Activated B cell treated with CpG ODN at 0.5 μM for 24 hours (primary cell): ENCODE measurements around the gene CEP126. TPM values are rescaled to one million over a fixed set of nuclear protein-coding genes. Genes with fewer than 3 reads are reported as not detected.

Experiments used
- ATAC-seq: fragments of 200-7000 bp; cut with Tn5 transposase; one replicate; pipeline ENCODE4 v1.10.0; 2021; ENCODE audit warnings: low read depth, mild to moderate bottlenecking, moderate library complexity
- CTCF ChIA-PET: fragments of 350-600 bp; sonication (Branson Sonifier 250); formaldehyde crosslinking; loops from one replicate; lab custom pipeline; 2021; ENCODE audit warnings: antibody characterized with exemption; lab: Charles Lee
- POLR2A ChIA-PET: fragments of 350-600 bp; sonication (Branson Sonifier 250); formaldehyde crosslinking; loops from one replicate; lab custom pipeline; 2021; ENCODE audit warnings: antibody characterized with exemption; lab: Charles Lee
- DNase-seq: peaks from one replicate; pipeline ENCODE4 v3.0.0; 2022
- H3K27ac Mint-ChIP-seq: one replicate; pipeline ENCODE4 v1.8.0; 2020; ENCODE audit warnings: mixed read lengths
- H3K27me3 Mint-ChIP-seq: one replicate; pipeline ENCODE4 v1.8.0; 2021; ENCODE audit warnings: mixed read lengths
- H3K36me3 Mint-ChIP-seq: one replicate; pipeline ENCODE4 v1.8.0; 2021; ENCODE audit warnings: low read depth, mixed read lengths
- H3K4me1 Mint-ChIP-seq: one replicate; pipeline ENCODE4 v1.8.0; 2021; ENCODE audit warnings: mixed read lengths
- H3K4me3 Mint-ChIP-seq: one replicate; pipeline ENCODE4 v1.8.0; 2020; ENCODE audit warnings: mild to moderate bottlenecking, mixed read lengths
- H3K9me3 Mint-ChIP-seq: one replicate; pipeline ENCODE4 v1.8.0; 2020; ENCODE audit warnings: mixed read lengths
- CTCF ChIP-seq: fragments of 200-600 bp; IDR thresholded peaks from one replicate; pipeline ENCODE4 v1.8.0; 2022; ENCODE audit warnings: antibody characterized with exemption, mild to moderate bottlenecking
- intact Hi-C: fragments of 100-400 bp; cut with micrococcal nuclease; formaldehyde crosslinking; loops from one replicate; pipeline ENCODE4 v1.15.1; 2024
- total RNA-seq: library from RNA; stranded (reverse); gene quantifications from 2 replicates; pipeline ENCODE4 v1.2.3, GENCODE V29; 2022

The CEP126 gene
- total RNA-seq, 1 donor from 2014 or later, result 1.5 TPM

DNA sequence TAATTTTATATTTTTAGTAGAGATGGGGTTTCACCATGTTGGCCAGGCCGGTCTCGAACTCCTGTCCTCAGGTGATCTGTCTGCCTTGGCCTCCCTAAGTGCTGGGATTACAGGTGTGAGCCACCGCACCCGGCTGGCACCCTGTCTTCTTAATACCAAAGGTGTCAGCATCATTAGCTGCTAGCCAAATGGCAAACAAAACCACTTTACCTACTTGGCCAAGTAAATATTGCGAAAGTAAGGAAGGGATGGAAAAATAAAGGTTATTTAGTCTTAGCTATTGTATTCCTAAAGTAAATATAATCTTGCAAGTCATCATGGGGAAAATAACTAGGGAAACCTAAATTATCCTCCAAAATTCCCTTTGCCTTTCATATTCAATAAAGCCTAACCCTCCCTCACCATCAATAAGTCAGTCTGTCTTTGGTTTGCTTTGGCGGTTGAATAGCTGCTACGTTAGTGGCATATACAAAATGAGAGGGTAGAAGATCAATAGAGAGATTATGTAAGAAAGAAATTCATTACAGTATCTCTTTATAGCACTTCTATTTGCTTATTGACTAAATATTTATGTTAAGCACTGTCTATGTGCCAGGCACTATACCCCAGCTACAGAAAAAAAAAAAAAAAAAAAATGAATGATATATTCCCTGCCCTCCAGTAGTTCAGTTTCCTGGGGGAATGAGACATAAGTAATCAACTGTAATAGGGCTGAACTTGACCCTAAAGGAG, 92.2 kb downstream of the CEP126 start:
- ATAC-seq (no peak), DNase-seq (no peak)
- H3K9me3 Mint-ChIP-seq, result no peaks in the 10 kb centered on the region
- H3K27me3 Mint-ChIP-seq, result peaks cover 7% of the 10 kb centered on the region
- TF ChIP-seq CTCF, result no peak
- intact Hi-C loops, result loop anchor here (1.0 to 10.0 kb wide), 4 partner anchors 92 to 1430 kb away; partner anchors contain the start of gene CEP126
- ChIA-PET POLR2A (interaction anchor here (1.5 kb wide), 1 partner anchor 92 kb away, joined by 5 read pairs; the partner anchor contains the start of gene CEP126), CTCF (interaction anchor here (0.6 to 9.8 kb wide), 17 partner anchors 8 to 1026 kb away, joined by 3 to 238 read pairs (median 4); partner anchors contain the start of gene CEP126)
- H3K36me3 Mint-ChIP-seq, result no peaks in the 10 kb centered on the region
- no peaks in the 10 kb centered on the region for H3K4me1 Mint-ChIP-seq
- H3K27ac Mint-ChIP-seq, result no peak overlapping the region
- H3K4me3 Mint-ChIP-seq, result no peak overlapping the region

GRCh38 chr11:102007567-102008437, 93.0 kb downstream of the CEP126 start:
- H3K27ac Mint-ChIP-seq, result no peak overlapping the region
- peak; percentile 81 for TF ChIP-seq CTCF
- peaks cover 11% of the 10 kb centered on the region for H3K27me3 Mint-ChIP-seq
- no peaks in the 10 kb centered on the region for H3K9me3 Mint-ChIP-seq
- CTCF ChIA-PET, result interaction anchor here (0.8 to 9.8 kb wide), 17 partner anchors 7 to 1027 kb away, joined by 3 to 238 read pairs (median 5); partner anchors contain the start of gene CEP126
- intact Hi-C loops, result loop anchor here (1.0 to 10.0 kb wide), 6 partner anchors 93 to 1431 kb away; partner anchors contain the start of gene CEP126
- H3K4me1 Mint-ChIP-seq, result no peaks in the 10 kb centered on the region
- no peaks in the 10 kb centered on the region for H3K36me3 Mint-ChIP-seq
- POLR2A ChIA-PET, result interaction anchor here (1.5 kb wide), 1 partner anchor 93 kb away, joined by 5 read pairs; the partner anchor contains the start of gene CEP126
- no peak overlapping the region for H3K4me3 Mint-ChIP-seq
- ATAC-seq, result no peak
- DNase-seq, result no peak

DNA sequence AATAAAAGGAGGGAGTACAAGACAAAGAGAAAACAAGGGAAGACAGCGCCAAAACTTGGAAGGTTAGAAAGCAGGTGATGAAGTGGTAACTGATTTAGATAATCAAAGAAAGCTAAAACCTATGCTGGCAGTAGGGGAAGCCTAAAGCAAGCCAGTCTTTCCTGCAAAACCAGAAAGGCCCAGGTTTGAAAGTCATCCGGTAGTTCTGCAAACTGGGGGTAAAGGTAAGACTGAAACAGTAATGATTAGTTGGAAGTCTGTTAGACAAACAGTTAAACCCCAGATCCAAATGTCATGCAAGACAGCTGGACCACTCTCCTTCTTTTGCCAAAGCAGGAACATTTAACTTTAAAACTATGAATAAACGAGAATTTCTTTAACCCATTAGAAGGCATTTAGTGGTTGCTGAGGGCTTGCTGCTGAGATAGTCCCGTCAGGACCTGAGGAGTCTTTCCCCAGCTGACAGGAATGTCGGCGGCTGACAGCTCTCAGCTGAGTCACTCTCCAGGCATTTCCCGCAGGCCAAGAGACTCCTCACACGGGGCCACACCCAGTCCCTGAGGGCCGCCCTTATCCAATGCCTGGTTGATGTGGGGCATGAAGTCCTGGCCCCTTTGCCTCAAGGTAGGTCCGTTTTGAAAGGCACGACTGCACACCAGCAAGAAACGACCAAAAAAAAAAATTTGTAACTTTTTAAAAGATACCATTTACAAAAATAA, 96.1 kb downstream of the CEP126 start:
- TF ChIP-seq CTCF, result no peak
- Mint-ChIP-seq H3K27me3 (peaks cover 11% of the 10 kb centered on the region), H3K36me3 (no peaks in the 10 kb centered on the region), H3K9me3 (no peaks in the 10 kb centered on the region), H3K4me1 (no peaks in the 10 kb centered on the region), H3K27ac (no peak overlapping the region), H3K4me3 (no peak overlapping the region)
- no peak for ATAC-seq
- CTCF ChIA-PET, result interaction anchor here (9.8 kb wide), 1 partner anchor 149 kb away, joined by 238 read pairs; no protein-coding TSS in a partner anchor
- intact Hi-C loops, result no loop called here
- DNase-seq, result no peak
- POLR2A ChIA-PET, result no interaction called here

- intact Hi-C loops, result no loop called here
- Mint-ChIP-seq H3K9me3 (no peaks in the 10 kb centered on the region), H3K27ac (no peak overlapping the region)
These were observed 98.1 kb downstream of the CEP126 start for GRCh38 chr11:102012946-102013345.

More at GRCh38 chr11:102012946-102013345, 98.1 kb downstream of the CEP126 start:
- Mint-ChIP-seq H3K4me1 (no peaks in the 10 kb centered on the region), H3K36me3 (no peaks in the 10 kb centered on the region), H3K4me3 (no peak overlapping the region), H3K27me3 (peaks cover 11% of the 10 kb centered on the region)
- POLR2A ChIA-PET, result no interaction called here
- TF ChIP-seq CTCF, result no peak
- ATAC-seq (no peak), DNase-seq (no peak)
- CTCF ChIA-PET, result interaction anchor here (9.8 kb wide), 1 partner anchor 151 kb away, joined by 238 read pairs; no protein-coding TSS in a partner anchor
